Natural killer cell (primary cell): ENCODE results near the gene SEC11C. TPM values are rescaled to one million over a fixed set of nuclear protein-coding genes. Genes with fewer than 3 reads are reported as not detected.

Source experiments
- ATAC-seq, 3 donors: fragments of 150-1000 bp in 2 of 3; fragments of 200-7000 bp in 1 of 3; cut with Tn5 transposase; 1 replicate in 1 of 3; 2 replicates in 2 of 3; pipeline ENCODE4 v1.10.0; 2021; ENCODE audit warnings: mild to moderate bottlenecking in 2 of 3, moderate library complexity in 2 of 3
- DNase-seq, 2 donors: peaks; one replicate each; pipeline versions ENCODE4 v3.0.0 to v3.0.0-alpha.2; 2013 to 2021; ENCODE audit warnings: mixed read lengths in 1 of 2
- H3K27ac ChIP-seq: one replicate; pipeline ENCODE4 v1.5.1; 2013; ENCODE audit warnings: mild to moderate bottlenecking, low read length
- H3K27me3 ChIP-seq: one replicate; pipeline ENCODE4 v1.6.1; 2013; ENCODE audit warnings: low read length; ENCODE audit not compliant: control insufficient read depth, insufficient read depth
- H3K36me3 ChIP-seq: one replicate; pipeline ENCODE4 v1.6.1; 2013; ENCODE audit warnings: low read length; ENCODE audit not compliant: control insufficient read depth, insufficient read depth
- H3K4me1 ChIP-seq: one replicate; pipeline ENCODE4 v1.6.1; 2013; ENCODE audit warnings: low read length; ENCODE audit not compliant: control insufficient read depth, insufficient read depth
- H3K4me3 ChIP-seq: one replicate; pipeline ENCODE4 v1.5.1; 2013; ENCODE audit warnings: low read length
- H3K9me3 ChIP-seq: one replicate; pipeline ENCODE4 v1.6.1; 2013; ENCODE audit warnings: low read length; ENCODE audit not compliant: control insufficient read depth, insufficient read depth
- H3K27ac Mint-ChIP-seq, 2 donors: one replicate each; pipeline ENCODE4 v1.8.0; 2022; ENCODE audit warnings: mild to moderate bottlenecking in 2 of 2, mixed read lengths in 2 of 2, moderate library complexity in 1 of 2
- H3K27me3 Mint-ChIP-seq, 2 donors: one replicate each; pipeline ENCODE4 v1.8.0; 2022; ENCODE audit warnings: low read depth in 2 of 2, mixed read lengths in 2 of 2
- H3K36me3 Mint-ChIP-seq: one replicate; pipeline ENCODE4 v1.8.0; 2022; ENCODE audit warnings: mixed read lengths
- H3K4me1 Mint-ChIP-seq, 2 donors: one replicate each; pipeline ENCODE4 v1.8.0; 2022; ENCODE audit warnings: mixed read lengths in 2 of 2
- H3K4me3 Mint-ChIP-seq: one replicate; pipeline ENCODE4 v1.8.0; 2022; ENCODE audit warnings: mild to moderate bottlenecking, moderate library complexity, mixed read lengths
- H3K9me3 Mint-ChIP-seq, 2 donors: one replicate each; pipeline ENCODE4 v1.8.0; 2022; ENCODE audit warnings: mixed read lengths in 2 of 2
- CTCF ChIP-seq: fragments of 200-600 bp; IDR thresholded peaks from one replicate; pipeline ENCODE4 v1.8.0; 2022; ENCODE audit warnings: antibody characterized with exemption
- WGBS: methylation state at CpG from one replicate; pipeline ENCODE4 v1.1.7; 2013; ENCODE audit warnings: missing lambda C conversion rate; ENCODE audit not compliant: insufficient coverage; 5-methylcytosine and 5-hydroxymethylcytosine counted together
- intact Hi-C: fragments of 100-400 bp; cut with micrococcal nuclease; formaldehyde crosslinking; loops from one replicate; pipeline ENCODE4 v1.14.2; 2022
- total RNA-seq, 4 donors: library from RNA; stranded (reverse); fragments of 120-200 nt in 1 of 4; gene quantifications; one replicate each; pipeline versions ENCODE4 v1.2.3 to v1.2.4, GENCODE V29; 2013 to 2022

The SEC11C gene
- total RNA-seq, 3 donors from 2014 or later (not counting 1 experiment from before 2014, with no cell fraction given), result 50.9 to 76.4 (median 54.8) TPM

GRCh38 chr18:59159986-59160385 lies 20.3 kb downstream of the SEC11C start:
- 92% methylated on average over 10 of the region's 10 CpGs for WGBS
- DNase-seq, result no peak
- intact Hi-C loops, result no loop called here
- Mint-ChIP-seq H3K36me3 (peaks cover 21% of the 10 kb centered on the region), H3K9me3 (no peaks in the 10 kb centered on the region), H3K4me1 (peaks cover 0 to 5% of the 10 kb centered on the region in 2 donors), H3K27me3 (no peaks in the 10 kb centered on the region), H3K27ac (no peak overlapping the region), H3K4me3 (no peak overlapping the region)
- Histone ChIP-seq H3K9me3 (no peaks in the 10 kb centered on the region), H3K36me3 (peaks cover 24% of the 10 kb centered on the region), H3K27me3 (no peaks in the 10 kb centered on the region), H3K4me3 (no peak overlapping the region), H3K4me1 (no peaks in the 10 kb centered on the region), H3K27ac (no peak overlapping the region)
- no peak for ATAC-seq
- TF ChIP-seq CTCF, result no peak

GRCh38 chr18:59172664-59173249 lies 33.1 kb downstream of the SEC11C start:
- no peak for DNase-seq
- no peak overlapping the region for H3K4me3 ChIP-seq
- no peak overlapping the region for H3K27ac ChIP-seq
- H3K4me1 ChIP-seq, result no peaks in the 10 kb centered on the region
- no peaks in the 10 kb centered on the region for H3K4me1 Mint-ChIP-seq
- intact Hi-C loops, result no loop called here
- no peaks in the 10 kb centered on the region for H3K27me3 ChIP-seq
- WGBS, result 92% methylated on average over 1 of the region's 2 CpGs
- no peak for ATAC-seq
- H3K9me3 Mint-ChIP-seq, result peaks cover 15 to 16% of the 10 kb centered on the region in 2 donors
- TF ChIP-seq CTCF, result no peak
- no peak overlapping the region for H3K27ac Mint-ChIP-seq
- H3K36me3 Mint-ChIP-seq, result peaks cover 15% of the 10 kb centered on the region
- no peaks in the 10 kb centered on the region for H3K36me3 ChIP-seq
- H3K4me3 Mint-ChIP-seq, result no peak overlapping the region
- peaks cover 3 to 27% of the 10 kb centered on the region in 2 donors for H3K27me3 Mint-ChIP-seq
- H3K9me3 ChIP-seq, result peaks cover 4% of the 10 kb centered on the region

- Mint-ChIP-seq H3K27me3 (peaks cover 2 to 26% of the 10 kb centered on the region in 2 donors), H3K9me3 (peaks cover 7% of the 10 kb centered on the region in 2 donors), H3K27ac (no peak overlapping the region), H3K36me3 (peaks cover 15% of the 10 kb centered on the region), H3K4me3 (no peak overlapping the region), H3K4me1 (no peaks in the 10 kb centered on the region)
- DNase-seq (no peak), ATAC-seq (no peak)
- no peaks in the 10 kb centered on the region for H3K36me3 ChIP-seq
- WGBS, result 88% methylated on average over 4 of the region's 4 CpGs
- no peak for TF ChIP-seq CTCF
- H3K4me1 ChIP-seq, result no peaks in the 10 kb centered on the region
- H3K27me3 ChIP-seq, result no peaks in the 10 kb centered on the region
- no peak overlapping the region for H3K4me3 ChIP-seq
- H3K27ac ChIP-seq, result no peak overlapping the region
- H3K9me3 ChIP-seq, result peaks cover 4% of the 10 kb centered on the region
- intact Hi-C loops, result no loop called here
Measured at GRCh38 chr18:59177485-59177884, 37.8 kb downstream of the SEC11C start.
